A204.1 (cell line): Measurements from ENCODE around the gene SGSM2.

Source experiments
- FAIRE-seq: peaks from 2 replicates; lab custom pipeline; 2012; peaks lifted over from hg19 to GRCh38; lab: Jason Lieb, UNC

SGSM2 gene

GRCh38 chr17:2337544-2338314 is 428 bp downstream of the SGSM2 start:
- no peak for FAIRE-seq

- no peak for FAIRE-seq
Observed at GRCh38 chr17:2338315-2338657, 985 bp downstream of the SGSM2 start.

- FAIRE-seq: no peak
Observed at GRCh38 chr17:2343421-2343820, 6.1 kb downstream of the SGSM2 start.

- no peak for FAIRE-seq
Observed at GRCh38 chr17:2344528-2344927, 7.2 kb downstream of the SGSM2 start.

DNA sequence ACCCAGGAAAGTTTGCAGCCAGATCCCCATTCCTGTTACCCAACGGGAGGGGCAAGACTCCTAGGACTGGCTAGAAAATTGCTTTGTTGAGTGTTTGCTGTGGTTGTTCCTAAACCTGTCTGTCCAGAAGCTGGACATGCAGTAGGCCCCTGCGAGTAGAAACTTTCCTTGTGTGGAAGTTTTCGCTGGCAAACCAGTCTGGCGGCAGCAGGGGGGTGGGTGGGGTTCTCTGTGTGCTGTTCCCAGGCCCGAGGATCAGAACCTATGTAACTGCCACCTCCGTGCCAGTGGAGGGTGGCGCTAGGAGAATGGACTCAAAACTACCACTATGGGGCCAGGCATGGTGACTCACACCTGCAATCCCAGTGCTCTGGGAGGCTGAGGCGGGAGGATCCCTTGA is 9.2 kb downstream of the SGSM2 start:
- FAIRE-seq: no peak

- FAIRE-seq: no peak
Observed at GRCh38 chr17:2347805-2348685, 10.7 kb downstream of the SGSM2 start.

- FAIRE-seq: no peak
Observed at GRCh38 chr17:2351269-2351668, 14.0 kb downstream of the SGSM2 start.

DNA sequence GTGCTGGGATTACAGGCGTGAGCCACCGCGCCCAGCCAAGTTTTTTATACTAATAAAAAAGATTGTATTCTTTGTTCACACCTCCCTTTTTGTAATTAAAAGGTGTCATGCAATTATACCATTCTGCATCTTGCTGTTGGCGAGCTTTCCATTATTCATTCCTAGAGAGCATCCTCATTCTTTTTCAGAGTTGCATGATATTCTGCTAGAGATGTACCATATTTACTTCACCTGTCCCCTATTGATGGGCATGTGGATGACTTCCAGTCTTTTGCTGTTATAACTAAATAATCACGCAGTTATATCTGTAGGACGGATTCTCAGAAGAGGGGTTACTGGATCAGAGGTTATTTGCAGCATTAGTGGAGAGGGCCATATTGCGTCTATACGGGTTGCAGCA is 17.0 kb downstream of the SGSM2 start:
- FAIRE-seq: no peak

- no peak for FAIRE-seq
Observed at GRCh38 chr17:2357237-2357636, 19.9 kb downstream of the SGSM2 start.

DNA sequence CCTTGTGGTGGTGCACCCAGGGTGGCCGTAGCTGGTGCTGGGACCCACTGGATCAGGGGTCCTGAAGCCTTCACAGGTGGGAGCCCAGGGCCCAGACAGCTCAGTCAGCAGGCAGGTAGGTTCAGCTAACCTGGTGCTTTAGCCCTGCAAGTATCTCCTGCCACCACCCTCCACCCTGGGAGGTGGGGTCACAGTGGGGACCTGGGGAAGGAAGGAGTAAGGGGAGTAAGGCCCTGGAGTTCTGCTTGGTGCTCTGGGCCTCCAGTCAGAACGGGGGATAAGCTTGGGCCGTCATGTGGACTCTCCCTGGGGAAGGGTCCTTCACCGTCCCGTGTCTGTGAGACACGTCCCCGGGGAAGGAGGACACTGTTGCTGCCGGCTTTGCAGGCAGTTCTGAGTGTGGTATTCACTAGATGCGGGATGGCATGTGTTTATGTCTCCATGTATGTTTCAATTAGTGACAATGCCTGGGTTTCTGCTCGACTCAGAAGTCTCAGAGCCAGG is 20.7 kb downstream of the SGSM2 start:
- FAIRE-seq: no peak

- FAIRE-seq: no peak
Observed at GRCh38 chr17:2361010-2361760, 23.9 kb downstream of the SGSM2 start.

- FAIRE-seq: no peak
Observed at GRCh38 chr17:2362016-2362415, 24.7 kb downstream of the SGSM2 start.

DNA sequence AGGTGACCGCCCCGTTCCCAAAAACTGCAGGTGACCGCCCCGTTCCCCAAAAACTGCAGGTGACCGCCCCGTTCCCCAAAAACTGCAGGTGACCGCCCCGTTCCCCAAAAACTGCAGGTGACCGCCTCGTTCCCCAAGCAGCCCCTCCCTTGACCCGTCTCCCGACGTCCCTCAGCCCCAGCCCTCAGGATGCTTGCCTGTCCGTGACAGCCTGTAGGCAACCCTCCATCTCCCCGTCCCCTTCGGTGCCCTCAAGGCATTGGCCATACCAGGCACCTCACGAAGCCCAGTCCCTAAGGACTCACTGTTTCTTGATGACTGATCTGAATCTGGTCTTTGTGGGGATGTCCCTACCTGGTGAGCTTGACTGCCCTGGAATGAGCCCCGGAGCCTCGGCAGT is 25.1 kb downstream of the SGSM2 start:
- FAIRE-seq: no peak

DNA sequence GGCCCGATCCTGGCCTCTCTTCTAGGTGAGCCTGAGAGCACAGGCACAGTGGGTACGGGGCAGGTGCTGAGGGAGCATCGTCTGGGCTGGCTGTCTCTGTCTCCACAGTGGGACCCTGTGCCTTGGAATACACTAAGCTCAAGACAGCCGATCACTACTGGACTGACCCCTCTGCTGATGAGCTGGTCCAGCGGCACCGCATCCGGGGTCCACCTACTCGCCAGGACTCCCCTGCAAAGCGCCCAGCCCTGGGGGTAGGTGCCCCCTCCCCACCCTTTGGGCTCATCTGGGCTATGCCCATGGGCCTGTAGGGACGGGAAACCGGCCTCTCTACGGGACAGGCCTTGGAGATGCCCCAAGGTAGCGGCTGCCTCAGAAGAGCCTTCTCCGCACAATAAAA is 25.6 kb downstream of the SGSM2 start:
- FAIRE-seq: no peak

- FAIRE-seq: no peak
Observed at GRCh38 chr17:2363318-2363717, 26.0 kb downstream of the SGSM2 start.

- FAIRE-seq: no peak
Observed at GRCh38 chr17:2363851-2364762, 26.8 kb downstream of the SGSM2 start.

DNA sequence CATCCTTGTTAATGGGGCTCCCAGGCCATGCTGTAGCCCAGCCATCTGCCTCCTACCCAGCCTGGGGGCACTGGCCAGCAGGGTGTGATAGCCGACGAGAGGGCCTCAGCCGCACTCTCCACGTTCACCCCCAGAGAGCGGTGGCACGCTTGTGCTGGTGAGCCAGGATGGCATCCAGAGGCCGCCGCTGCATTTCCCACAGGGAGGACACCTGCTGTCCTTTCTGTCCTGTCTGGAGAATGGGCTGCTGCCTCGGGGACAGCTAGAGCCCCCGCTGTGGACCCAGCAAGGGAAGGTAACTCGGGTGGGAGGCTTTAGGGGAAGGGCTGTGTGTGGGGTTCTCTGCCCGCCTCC is 27.4 kb downstream of the SGSM2 start:
- FAIRE-seq: no peak

- no peak for FAIRE-seq
Observed at GRCh38 chr17:2365132-2365531, 27.8 kb downstream of the SGSM2 start.

DNA sequence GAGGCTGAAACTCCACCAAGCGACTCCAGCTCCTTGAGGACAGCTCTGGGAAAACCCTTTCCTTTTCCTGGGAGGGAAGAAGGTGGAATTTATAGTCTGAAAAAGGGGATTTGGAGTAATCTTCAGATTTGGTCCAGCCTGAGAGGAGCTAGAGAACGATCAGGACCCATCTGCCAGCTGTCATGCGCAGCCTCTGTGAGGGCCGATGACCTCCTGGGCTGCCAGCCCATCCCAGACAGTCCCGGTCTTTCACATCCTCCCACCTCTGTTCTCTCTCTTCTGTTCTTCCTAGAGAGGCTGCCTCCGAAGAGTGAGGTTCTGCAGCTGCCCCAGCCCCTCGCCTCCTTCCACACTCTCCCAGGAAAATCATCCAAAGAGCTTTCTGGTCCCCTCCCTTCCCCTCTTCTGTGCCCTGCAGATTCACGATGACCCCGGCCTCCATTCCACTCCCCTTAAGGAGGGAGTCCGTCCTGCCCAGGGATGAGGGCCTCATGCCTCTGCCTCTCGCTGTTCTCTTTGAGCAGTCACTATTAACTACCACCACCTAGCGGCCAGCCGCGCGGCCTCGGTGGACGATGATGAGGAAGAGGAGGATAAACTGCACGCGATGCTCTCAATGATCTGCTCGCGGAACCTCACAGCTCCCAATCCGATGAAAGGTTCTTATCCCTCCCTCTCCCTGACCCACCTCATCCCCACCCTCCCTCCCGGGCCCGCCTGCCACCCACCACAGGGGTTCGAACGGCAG is 29.6 kb downstream of the SGSM2 start:
- FAIRE-seq: no peak

DNA sequence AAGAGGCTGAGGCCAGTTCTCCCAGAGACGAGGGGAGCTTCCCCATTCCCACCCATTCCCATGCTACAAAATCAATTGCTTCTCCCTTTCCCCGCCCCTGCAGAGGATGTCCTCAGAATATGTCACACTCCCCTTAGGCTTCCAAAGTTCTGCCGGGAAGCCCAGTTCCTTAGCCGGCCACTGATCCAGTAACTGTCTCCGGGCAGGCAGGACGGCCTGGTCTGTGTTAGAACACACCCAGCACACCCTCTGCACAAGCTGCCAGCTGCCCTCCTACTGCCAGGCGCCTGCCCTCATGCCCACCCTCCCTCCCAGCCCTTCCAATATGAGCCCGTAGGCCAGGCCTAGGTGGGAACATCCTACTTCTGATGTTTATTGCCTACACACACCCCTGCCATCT is 31.1 kb downstream of the SGSM2 start:
- FAIRE-seq: no peak

DNA sequence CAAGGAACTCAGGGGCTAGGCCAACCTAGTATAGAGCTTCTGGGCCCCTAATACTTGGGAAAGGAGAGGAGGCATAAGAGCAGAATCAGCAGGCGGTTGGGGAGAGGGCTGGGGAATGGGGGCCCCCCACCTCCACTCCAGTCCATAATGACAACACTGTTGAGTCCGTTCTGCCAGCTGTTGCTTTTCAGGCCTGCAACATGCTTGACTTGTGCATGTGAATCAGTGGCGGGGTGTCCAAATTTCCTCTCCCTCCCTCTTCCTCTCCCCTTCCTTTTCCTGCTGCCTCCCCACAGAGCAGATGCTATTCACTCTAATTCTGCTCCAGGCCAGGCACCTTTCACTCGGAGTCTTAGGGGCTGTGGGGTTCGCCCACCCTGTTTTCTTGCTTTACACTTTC is 31.7 kb downstream of the SGSM2 start:
- FAIRE-seq: no peak
